CD14-positive monocyte (primary cell): ENCODE data around the gene IGSF9B. TPM values are rescaled to one million over a fixed set of nuclear protein-coding genes. Genes with fewer than 3 reads are reported as not detected.
A peak's percentile ranks its signal among the peaks of the same experiment; 100 is the strongest.

Experiments used
- DNase-seq, 3 donors: peaks; one replicate each; pipeline ENCODE4 v3.0.0-alpha.2; 2011 to 2022
- H2AFZ ChIP-seq: 2 replicates; pipeline ENCODE4 v1.6.0; 2012; ENCODE audit warnings: mild to moderate bottlenecking, low read depth, low read length, inconsistent platforms; ENCODE audit not compliant: insufficient read depth, poor library complexity, severe bottlenecking
- H3K27ac ChIP-seq, 2 donors: 1 replicate in 1 of 2; 2 replicates in 1 of 2; pipeline ENCODE4 v1.5.1; 2012 to 2013; ENCODE audit warnings: low read length in 2 of 2, control low read depth in 1 of 2, inconsistent platforms in 1 of 2, low read depth in 1 of 2, mild to moderate bottlenecking in 1 of 2
- H3K27me3 ChIP-seq, 2 donors: one replicate each; pipeline versions ENCODE4 v1.6.0 to v1.6.1; 2011 to 2013; ENCODE audit warnings: low read length in 2 of 2; ENCODE audit not compliant: control insufficient read depth in 2 of 2, insufficient read depth in 2 of 2
- H3K36me3 ChIP-seq, 2 donors: replicated peaks in 1 of 2; 1 replicate in 1 of 2; 2 replicates in 1 of 2; pipeline versions ENCODE4 v1.5.1 to v1.6.1; 2012 to 2013; ENCODE audit warnings: low read length in 2 of 2, control low read depth in 1 of 2, inconsistent platforms in 1 of 2, mild to moderate bottlenecking in 1 of 2; ENCODE audit not compliant: insufficient read depth in 2 of 2, control insufficient read depth in 1 of 2
- H3K4me1 ChIP-seq, 2 donors: 1 replicate in 1 of 2; 2 replicates in 1 of 2; pipeline versions ENCODE4 v1.5.1 to v1.6.1; 2012 to 2013; ENCODE audit warnings: low read length in 2 of 2, control low read depth in 1 of 2, inconsistent platforms in 1 of 2, mild to moderate bottlenecking in 1 of 2, moderate library complexity in 1 of 2; ENCODE audit not compliant: insufficient read depth in 2 of 2, control insufficient read depth in 1 of 2
- H3K4me2 ChIP-seq: replicated peaks from 2 replicates; pipeline ENCODE3; 2012; ENCODE audit warnings: low read length, moderate library complexity, mild to moderate bottlenecking; ENCODE audit not compliant: poor library complexity, severe bottlenecking; ENCODE audit errors: extremely low read depth
- H3K4me3 ChIP-seq, 3 experiments: fragments of 200-600 bp in 1 of 3; sonication (generic) in 1 of 3; replicated peaks in 1 of 3; 1 replicate in 2 of 3; 2 replicates in 1 of 3; pipeline ENCODE4 v1.5.1; 2011 to 2013; ENCODE audit warnings: low read length in 3 of 3, mild to moderate bottlenecking in 3 of 3, control low read depth in 2 of 3, low read depth in 2 of 3, inconsistent platforms in 1 of 3, moderate library complexity in 1 of 3
- H3K79me2 ChIP-seq: 2 replicates; pipeline ENCODE4 v1.6.0; 2012; ENCODE audit warnings: mild to moderate bottlenecking, control low read depth, inconsistent platforms, low read length, moderate library complexity; ENCODE audit not compliant: insufficient read depth
- H3K9ac ChIP-seq: 2 replicates; pipeline ENCODE4 v1.6.0; 2017; ENCODE audit warnings: low read length, mild to moderate bottlenecking; ENCODE audit not compliant: insufficient read depth, poor library complexity, severe bottlenecking
- H3K9me3 ChIP-seq, 2 donors: replicated peaks in 1 of 2; 1 replicate in 1 of 2; 2 replicates in 1 of 2; pipeline versions ENCODE4 v1.5.1 to v1.6.1; 2012 to 2013; ENCODE audit warnings: low read length in 2 of 2, control low read depth in 1 of 2; ENCODE audit not compliant: control insufficient read depth in 1 of 2, insufficient read depth in 1 of 2
- H4K20me1 ChIP-seq: 2 replicates; pipeline ENCODE4 v1.6.0; 2012; ENCODE audit warnings: mild to moderate bottlenecking, low read length, control low read depth, moderate library complexity; ENCODE audit not compliant: insufficient read depth
- H3K27ac Mint-ChIP-seq, 7 donors: one replicate each; pipeline ENCODE4 v1.8.0; 2020; ENCODE audit warnings: mild to moderate bottlenecking in 7 of 7, mixed read lengths in 7 of 7, moderate library complexity in 6 of 7, inconsistent platforms in 2 of 7
- H3K27me3 Mint-ChIP-seq, 3 donors: one replicate each; pipeline ENCODE4 v1.8.0; 2021 to 2022; ENCODE audit warnings: low read depth in 3 of 3, mild to moderate bottlenecking in 3 of 3, mixed read lengths in 3 of 3, moderate library complexity in 3 of 3, inconsistent platforms in 1 of 3
- H3K36me3 Mint-ChIP-seq, 2 donors: one replicate each; pipeline ENCODE4 v1.8.0; 2020; ENCODE audit warnings: mixed read lengths in 2 of 2, inconsistent platforms in 1 of 2, mild to moderate bottlenecking in 1 of 2
- H3K4me1 Mint-ChIP-seq: one replicate; pipeline ENCODE4 v1.8.0; 2020; ENCODE audit warnings: mild to moderate bottlenecking, mixed read lengths
- H3K4me3 Mint-ChIP-seq, 2 donors: one replicate each; pipeline ENCODE4 v1.8.0; 2020; ENCODE audit warnings: mild to moderate bottlenecking in 2 of 2, mixed read lengths in 2 of 2, moderate library complexity in 1 of 2
- H3K9me3 Mint-ChIP-seq, 7 donors: one replicate each; pipeline ENCODE4 v1.8.0; 2020 to 2022; ENCODE audit warnings: mixed read lengths in 7 of 7, mild to moderate bottlenecking in 6 of 7, moderate library complexity in 6 of 7, inconsistent platforms in 2 of 7
- CTCF ChIP-seq: fragments of 200-600 bp; IDR thresholded peaks from one replicate; pipeline ENCODE4 v1.8.0; 2022; ENCODE audit warnings: antibody characterized with exemption, mild to moderate bottlenecking
- WGBS: methylation state at CpG from one replicate; pipeline ENCODE4 v1.1.5; 2013; ENCODE audit warnings: missing lambda C conversion rate; ENCODE audit not compliant: insufficient coverage; 5-methylcytosine and 5-hydroxymethylcytosine counted together
- intact Hi-C, 2 donors: fragments of 100-400 bp; cut with micrococcal nuclease; formaldehyde crosslinking; loops; one replicate each; pipeline versions ENCODE4 v1.15.0 to v1.15.1; 2023
- polyA plus RNA-seq, 3 donors: library from polyadenylated mRNA; depleted of rRNA in 1 of 3; unstranded in 2 of 3; stranded (reverse) in 1 of 3; fragments of 300-500 nt in 2 of 3; fragments of >200 nt in 1 of 3; fragmentation: Illumina TruSeq in 2 of 3; gene quantifications; 1 replicate in 2 of 3; 2 replicates in 1 of 3; pipeline ENCODE4 v1.2.3, GENCODE V29; 2012 to 2021

The IGSF9B gene
- polyA plus RNA-seq, 3 donors: not detected

DNA sequence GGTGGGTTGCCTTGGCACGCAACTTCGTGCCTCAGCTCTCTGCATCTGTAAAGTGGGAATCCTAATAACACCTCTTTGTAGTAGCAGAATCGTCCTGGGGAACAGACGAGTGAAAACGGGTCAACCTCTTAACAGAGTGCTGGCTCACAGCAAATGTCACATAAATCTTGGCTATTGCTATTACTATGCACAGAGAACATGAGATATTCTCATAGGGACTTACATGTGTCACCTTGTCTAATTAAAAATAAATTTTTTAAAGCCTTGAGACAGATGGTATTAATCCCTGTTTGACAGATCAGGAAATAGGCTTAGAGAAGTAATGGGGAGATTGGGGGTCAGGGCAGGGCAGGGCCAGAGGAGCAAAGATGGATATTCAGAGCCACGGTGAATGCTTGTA is 44.3 kb upstream of the IGSF9B start:
- Mint-ChIP-seq H3K4me3 (no peak overlapping the region), H3K4me1 (no peaks in the 10 kb centered on the region), H3K36me3 (no peaks in the 10 kb centered on the region), H3K27me3 (peaks cover 0 to 2% (median 1%) of the 10 kb centered on the region in 3 donors), H3K9me3 (peaks cover 0 to 1% (median 0%) of the 10 kb centered on the region in 7 donors), H3K27ac (no peak overlapping the region)
- no peak for TF ChIP-seq CTCF
- Histone ChIP-seq H3K27ac (no peak overlapping the region), H3K4me1 (no peaks in the 10 kb centered on the region), H3K4me3 (no peak overlapping the region), H3K4me2 (no peak overlapping the region), H3K9me3 (no peaks in the 10 kb centered on the region), H3K79me2 (no peaks in the 10 kb centered on the region), H3K27me3 (no peaks in the 10 kb centered on the region), H3K36me3 (no peaks in the 10 kb centered on the region), H4K20me1 (no peaks in the 10 kb centered on the region), H2AFZ (no peak overlapping the region), H3K9ac (no peak overlapping the region)
- WGBS: 80% methylated on average over 6 of the region's 6 CpGs
- intact Hi-C loops: no loop called here
- no peak for DNase-seq

DNA sequence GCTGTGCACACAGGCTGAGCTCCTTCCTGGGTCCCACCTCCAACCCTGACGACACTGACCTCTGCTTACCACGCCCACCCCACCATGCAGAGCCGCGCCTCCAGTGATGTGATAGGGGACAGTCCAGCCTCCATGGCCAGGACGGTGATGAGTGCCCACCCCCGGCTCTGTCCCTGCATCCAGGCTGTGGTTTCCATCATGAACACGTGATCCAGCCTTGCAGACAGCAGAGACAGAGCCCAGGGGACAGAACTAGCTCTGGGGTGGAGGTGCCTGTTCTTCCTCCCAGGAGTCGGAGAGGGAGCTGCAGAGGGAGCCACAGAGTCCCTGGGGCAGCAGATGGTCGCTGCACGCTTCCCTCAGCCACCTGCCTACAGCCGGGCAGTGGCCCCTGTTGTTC is 42.6 kb upstream of the IGSF9B start:
- TF ChIP-seq CTCF: no peak
- Mint-ChIP-seq H3K27me3 (peaks cover 1 to 6% (median 1%) of the 10 kb centered on the region in 3 donors), H3K36me3 (no peaks in the 10 kb centered on the region), H3K27ac (peak overlapping the region in 1 of 7 donors; percentile 2), H3K4me1 (no peaks in the 10 kb centered on the region), H3K9me3 (peaks cover 0 to 3% (median 0%) of the 10 kb centered on the region in 7 donors), H3K4me3 (no peak overlapping the region)
- Histone ChIP-seq H3K27me3 (no peaks in the 10 kb centered on the region), H3K36me3 (no peaks in the 10 kb centered on the region), H3K27ac (no peak overlapping the region), H2AFZ (no peak overlapping the region), H3K4me1 (no peaks in the 10 kb centered on the region), H3K4me2 (no peak overlapping the region), H3K9ac (no peak overlapping the region), H3K9me3 (no peaks in the 10 kb centered on the region), H4K20me1 (no peaks in the 10 kb centered on the region), H3K79me2 (no peaks in the 10 kb centered on the region), H3K4me3 (no peak overlapping the region)
- 92% methylated on average over 7 of the region's 11 CpGs for WGBS
- DNase-seq: no peak
- intact Hi-C loops: no loop called here
